GM12878 (cell line): ENCODE measurements around the gene SIM2.

Experiments used
- EZH2 ChIP-seq: IDR thresholded peaks from 2 replicates; pipeline ENCODE4 v1.6.1; 2012; ENCODE audit warnings: low read depth, mild to moderate bottlenecking, control low read depth, inconsistent platforms, low read length, borderline replicate concordance; ENCODE audit not compliant: control insufficient read depth
- HDAC2 ChIP-seq: fragments of 200-600 bp; sonication (generic); IDR thresholded peaks from 2 replicates; pipeline ENCODE4 v1.6.1; 2017
- USF2 ChIP-seq: IDR thresholded peaks from 2 replicates; pipeline ENCODE4 v1.6.1; 2011; ENCODE audit warnings: low read depth, low read length, improper control_type of control experiment, borderline replicate concordance

GRCh38 chr21:36754241-36754898, 55.5 kb downstream of the SIM2 start:
- TF ChIP-seq USF2: no peak
- no peak for TF ChIP-seq EZH2
- TF ChIP-seq HDAC2: no peak
